Loucy (cell line): ENCODE measurements around the gene TAS2R31.
"Not testable (repeated sequence)": the region's sequence is repeated elsewhere in the genome, so short reads cannot be mapped to it uniquely, and the experiment has no call there.

ENCODE experiments used
- H2AFZ ChIP-seq: fragments of 200-600 bp; sonication (generic); 2 replicates; pipeline ENCODE4 v1.6.0; 2016; ENCODE audit warnings: antibody characterized with exemption, mild to moderate bottlenecking, low read length, moderate library complexity
- H3F3A ChIP-seq: fragments of 200-600 bp; 2 replicates; pipeline ENCODE4 v1.6.0; 2016; ENCODE audit warnings: antibody characterized with exemption, low read depth, mild to moderate bottlenecking
- H3K27me3 ChIP-seq: fragments of 200-600 bp; sonication (generic); 2 replicates; pipeline ENCODE4 v1.6.1; 2014; ENCODE audit warnings: low read length, mild to moderate bottlenecking; ENCODE audit not compliant: insufficient read depth, poor library complexity, severe bottlenecking
- H3K36me3 ChIP-seq: fragments of 200-600 bp; sonication (generic); 2 replicates; pipeline ENCODE4 v1.6.1; 2016; ENCODE audit warnings: low read length; ENCODE audit not compliant: insufficient read depth
- H3K4me1 ChIP-seq: fragments of 200-600 bp; sonication (generic); 2 replicates; pipeline ENCODE4 v1.5.1; 2014; ENCODE audit warnings: low read length, mild to moderate bottlenecking; ENCODE audit not compliant: insufficient read depth, poor library complexity, severe bottlenecking
- H3K4me2 ChIP-seq: fragments of 200-600 bp; sonication (generic); 2 replicates; pipeline ENCODE4 v1.6.0; 2014; ENCODE audit warnings: antibody characterized with exemption, low read length, low read depth, mild to moderate bottlenecking; ENCODE audit not compliant: poor library complexity, severe bottlenecking
- H3K4me3 ChIP-seq: fragments of 200-600 bp; sonication (generic); 2 replicates; pipeline ENCODE4 v1.5.1; 2014; ENCODE audit warnings: low read length, mild to moderate bottlenecking, mixed read lengths; ENCODE audit not compliant: poor library complexity, severe bottlenecking
- H3K79me2 ChIP-seq: fragments of 200-600 bp; sonication (generic); 2 replicates; pipeline ENCODE4 v1.6.1; 2014; ENCODE audit warnings: low read length; ENCODE audit not compliant: insufficient read depth
- H3K9ac ChIP-seq: fragments of 200-600 bp; sonication (generic); 2 replicates; pipeline ENCODE4 v1.6.0; 2014; ENCODE audit warnings: mild to moderate bottlenecking, low read depth, low read length, moderate library complexity; ENCODE audit not compliant: poor library complexity, severe bottlenecking
- H3K9me2 ChIP-seq: fragments of 200-600 bp; sonication (generic); replicated peaks from 2 replicates; pipeline ENCODE4 v1.6.1; 2016; ENCODE audit warnings: low read depth, low read length, mixed read lengths
- H3K9me3 ChIP-seq: fragments of 200-600 bp; sonication (generic); 2 replicates; pipeline ENCODE4 v1.6.1; 2014; ENCODE audit warnings: mild to moderate bottlenecking, antibody characterized with exemption, low read length, low read depth; ENCODE audit not compliant: insufficient read depth
- H4K20me1 ChIP-seq: fragments of 200-600 bp; sonication (generic); 2 replicates; pipeline ENCODE4 v1.6.0; 2014; ENCODE audit warnings: antibody characterized with exemption, low read length, mild to moderate bottlenecking; ENCODE audit not compliant: insufficient read depth, poor library complexity, severe bottlenecking
- EZH2phosphoT487 ChIP-seq: fragments of 200-600 bp; IDR thresholded peaks from 2 replicates; pipeline ENCODE4 v1.6.1; 2018; ENCODE audit warnings: antibody characterized with exemption, mild to moderate bottlenecking, moderate library complexity, borderline replicate concordance
- TF ChIP-seq, protein P1 (sequence below): fragments of 200-600 bp; sonication (generic); conservative IDR thresholded peaks from 2 replicates; pipeline ENCODE4 v1.5.1; 2014; ENCODE audit warnings: mild to moderate bottlenecking, antibody characterized with exemption, low read length

TAS2R31 gene

DNA sequence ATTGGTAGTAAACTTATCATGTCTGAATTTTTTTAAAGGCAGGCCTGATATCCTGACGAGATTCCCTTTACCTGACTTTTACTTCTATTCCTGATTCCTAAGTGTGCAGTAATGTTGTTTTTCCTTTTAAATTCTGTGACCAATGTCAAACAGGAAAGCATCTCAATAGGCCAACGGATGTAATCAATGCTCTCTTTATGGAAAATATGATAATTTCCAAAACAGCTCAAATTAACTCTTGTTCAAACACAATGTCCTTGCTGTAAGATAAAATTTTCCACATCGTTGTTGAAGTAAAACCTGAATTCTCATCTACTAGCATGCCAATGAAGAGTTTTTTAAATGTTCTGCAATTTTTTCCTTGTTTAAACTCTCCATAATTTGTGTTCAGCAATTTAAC, 8.0 kb upstream of the TAS2R31 start:
- H3K4me3 ChIP-seq: no peak overlapping the region
- no peak for TF ChIP-seq EZH2phosphoT487
- TF ChIP-seq, protein P1, sequence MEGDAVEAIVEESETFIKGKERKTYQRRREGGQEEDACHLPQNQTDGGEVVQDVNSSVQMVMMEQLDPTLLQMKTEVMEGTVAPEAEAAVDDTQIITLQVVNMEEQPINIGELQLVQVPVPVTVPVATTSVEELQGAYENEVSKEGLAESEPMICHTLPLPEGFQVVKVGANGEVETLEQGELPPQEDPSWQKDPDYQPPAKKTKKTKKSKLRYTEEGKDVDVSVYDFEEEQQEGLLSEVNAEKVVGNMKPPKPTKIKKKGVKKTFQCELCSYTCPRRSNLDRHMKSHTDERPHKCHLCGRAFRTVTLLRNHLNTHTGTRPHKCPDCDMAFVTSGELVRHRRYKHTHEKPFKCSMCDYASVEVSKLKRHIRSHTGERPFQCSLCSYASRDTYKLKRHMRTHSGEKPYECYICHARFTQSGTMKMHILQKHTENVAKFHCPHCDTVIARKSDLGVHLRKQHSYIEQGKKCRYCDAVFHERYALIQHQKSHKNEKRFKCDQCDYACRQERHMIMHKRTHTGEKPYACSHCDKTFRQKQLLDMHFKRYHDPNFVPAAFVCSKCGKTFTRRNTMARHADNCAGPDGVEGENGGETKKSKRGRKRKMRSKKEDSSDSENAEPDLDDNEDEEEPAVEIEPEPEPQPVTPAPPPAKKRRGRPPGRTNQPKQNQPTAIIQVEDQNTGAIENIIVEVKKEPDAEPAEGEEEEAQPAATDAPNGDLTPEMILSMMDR: no peak
- no peak overlapping the region for H3K9ac ChIP-seq
- no peaks in the 10 kb centered on the region for H3K9me3 ChIP-seq
- no peaks in the 10 kb centered on the region for H3K9me2 ChIP-seq
- H3K79me2 ChIP-seq: no peaks in the 10 kb centered on the region
- H2AFZ ChIP-seq: no peak overlapping the region
- H4K20me1 ChIP-seq: no peaks in the 10 kb centered on the region
- no peak overlapping the region for H3K4me2 ChIP-seq
- H3K4me1 ChIP-seq: no peaks in the 10 kb centered on the region
- H3F3A ChIP-seq: no peaks in the 10 kb centered on the region
- H3K27me3 ChIP-seq: no peaks in the 10 kb centered on the region
- no peaks in the 10 kb centered on the region for H3K36me3 ChIP-seq

DNA sequence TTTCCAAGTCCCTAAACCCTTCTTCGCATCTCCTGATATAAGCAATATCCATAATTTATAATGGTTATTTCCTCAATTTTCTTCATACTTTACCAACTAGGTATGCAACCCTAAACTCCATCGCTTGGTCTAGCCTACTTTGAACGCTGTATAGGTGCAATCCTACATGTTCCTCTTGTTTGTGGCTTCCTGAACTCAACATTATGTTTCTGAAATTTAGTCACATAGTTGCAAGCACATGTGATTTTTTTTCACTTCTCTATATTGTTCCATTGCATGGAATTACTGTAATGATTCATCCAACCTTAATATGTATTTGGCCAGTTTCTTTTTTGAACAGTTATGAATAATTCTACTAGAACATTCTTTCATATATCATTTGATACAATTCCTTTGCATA, 2.8 kb upstream of the TAS2R31 start:
- H4K20me1 ChIP-seq, H3K9me2 ChIP-seq, H3K4me2 ChIP-seq, H3K9ac ChIP-seq, H3K79me2 ChIP-seq, H3F3A ChIP-seq, H3K4me3 ChIP-seq, H2AFZ ChIP-seq, H3K36me3 ChIP-seq, H3K27me3 ChIP-seq, H3K9me3 ChIP-seq, H3K4me1 ChIP-seq: not testable (repeated sequence)

DNA sequence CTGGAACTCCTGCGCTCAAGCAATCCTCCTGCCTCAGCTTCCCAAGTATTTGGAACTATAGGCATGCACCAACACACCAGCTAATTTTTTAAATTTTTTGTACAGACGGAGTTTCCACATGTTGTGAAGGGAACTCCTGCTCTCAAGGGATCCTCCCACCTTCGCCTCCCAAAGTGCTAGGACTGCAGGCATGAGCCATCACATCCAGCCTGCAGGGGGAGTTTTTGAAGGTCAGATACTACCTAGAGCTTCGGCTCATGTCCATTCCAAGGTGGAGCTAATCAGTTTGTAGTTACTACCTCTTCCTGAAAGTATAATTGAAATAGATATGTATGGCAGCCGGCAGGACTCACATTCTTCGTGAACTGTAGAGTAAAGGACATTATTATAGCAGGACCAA, 5.1 kb downstream of the TAS2R31 start:
- no peaks in the 10 kb centered on the region for H3F3A ChIP-seq
- H3K79me2 ChIP-seq: no peaks in the 10 kb centered on the region
- H3K9me2 ChIP-seq: no peaks in the 10 kb centered on the region
- H2AFZ ChIP-seq: no peak overlapping the region
- no peak overlapping the region for H3K9ac ChIP-seq
- H4K20me1 ChIP-seq: no peaks in the 10 kb centered on the region
- no peaks in the 10 kb centered on the region; the same call in 1 of the 2 replicates for H3K9me3 ChIP-seq
- H3K27me3 ChIP-seq: no peaks in the 10 kb centered on the region
- TF ChIP-seq, protein P1: no peak
- no peak for TF ChIP-seq EZH2phosphoT487
- H3K4me3 ChIP-seq: no peak overlapping the region
- H3K4me1 ChIP-seq: no peaks in the 10 kb centered on the region
- no peak overlapping the region for H3K4me2 ChIP-seq
- H3K36me3 ChIP-seq: no peaks in the 10 kb centered on the region

DNA sequence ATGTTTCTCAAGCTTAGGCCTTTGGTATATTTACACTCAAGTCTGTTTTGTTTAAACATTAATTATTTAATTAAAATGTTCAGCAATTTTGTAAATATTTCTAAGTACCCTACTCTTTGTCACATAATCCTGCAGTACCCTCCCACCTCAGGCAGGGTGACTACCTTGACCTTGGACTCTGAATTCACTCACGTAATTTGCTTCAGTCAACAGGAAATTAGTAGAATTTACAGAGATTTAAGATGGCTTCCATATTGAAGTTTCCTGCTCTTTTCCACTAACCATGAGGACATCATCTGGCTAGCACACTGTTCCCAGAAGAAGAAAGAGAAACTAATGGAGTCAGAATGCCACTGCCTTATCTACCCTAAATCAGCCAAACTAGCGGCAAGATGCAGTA, 7.8 kb downstream of the TAS2R31 start:
- Histone ChIP-seq H4K20me1 (no peaks in the 10 kb centered on the region), H3K9ac (no peak overlapping the region), H2AFZ (no peak overlapping the region), H3K4me1 (no peaks in the 10 kb centered on the region), H3K27me3 (no peaks in the 10 kb centered on the region), H3K9me2 (no peaks in the 10 kb centered on the region), H3K79me2 (no peaks in the 10 kb centered on the region), H3F3A (no peaks in the 10 kb centered on the region), H3K9me3 (no peaks in the 10 kb centered on the region; the same call in 1 of the 2 replicates), H3K4me2 (no peak overlapping the region), H3K4me3 (no peak overlapping the region), H3K36me3 (no peaks in the 10 kb centered on the region)
- TF ChIP-seq, protein P1: no peak
- TF ChIP-seq EZH2phosphoT487: no peak
